HG02588 (cell line): ENCODE results near the gene ACADSB.

Source experiments
- ATAC-seq: cut with Tn5 transposase; IDR thresholded peaks from one replicate; pipeline ENCODE4 v1.9.1; 2021; ENCODE audit warnings: mild to moderate bottlenecking, moderate library complexity; ENCODE audit not compliant: unreplicated experiment

The ACADSB gene

DNA sequence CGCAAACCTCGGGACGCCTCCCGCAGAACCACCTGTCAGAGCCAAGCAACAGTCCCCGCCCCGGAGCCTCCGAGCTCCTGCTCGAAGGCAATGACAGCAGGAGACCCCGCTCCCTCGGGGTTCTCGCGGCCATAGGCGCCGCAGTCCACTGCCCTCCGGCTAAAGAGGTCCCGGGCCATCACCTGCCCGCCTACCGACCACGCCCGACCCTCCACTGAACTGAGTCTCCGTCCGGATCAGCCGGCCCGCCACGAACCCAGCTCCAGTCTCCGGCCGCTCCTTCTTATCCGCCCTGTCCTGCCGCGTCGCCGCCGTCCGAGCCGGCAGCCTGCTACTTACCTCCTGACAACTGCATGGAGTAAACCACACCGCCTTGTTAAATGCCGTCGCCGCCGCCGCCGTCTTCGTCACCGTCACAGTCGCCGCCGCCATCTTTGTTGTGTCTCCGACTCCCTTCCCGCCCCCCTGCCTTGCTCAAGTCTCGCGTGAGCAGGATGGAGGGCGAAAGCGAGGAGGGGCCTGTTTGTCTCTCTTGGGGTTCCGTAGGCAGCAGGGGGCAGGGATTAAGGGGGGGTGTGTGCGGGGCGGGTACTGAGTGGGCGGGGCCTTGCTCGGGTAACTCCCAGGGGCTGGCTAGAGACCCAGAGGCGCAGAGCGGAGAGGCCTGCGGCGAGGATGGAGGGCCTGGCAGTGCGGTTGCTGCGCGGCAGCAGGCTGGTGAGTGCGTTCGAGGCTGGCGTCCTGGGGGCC, at the start of gene ACADSB, which contains the start of gene IKZF5:
ACADSB (plus strand) TSS at position 652 of the 750 bp plus-strand sequence; CDS start at position 676, 24 bp downstream.
IKZF5 (minus strand) TSS at position 441 of the 750 bp plus-strand sequence. CDS start 10,170 bp downstream, outside the sequence.
- ATAC-seq: peak; percentile 90

DNA sequence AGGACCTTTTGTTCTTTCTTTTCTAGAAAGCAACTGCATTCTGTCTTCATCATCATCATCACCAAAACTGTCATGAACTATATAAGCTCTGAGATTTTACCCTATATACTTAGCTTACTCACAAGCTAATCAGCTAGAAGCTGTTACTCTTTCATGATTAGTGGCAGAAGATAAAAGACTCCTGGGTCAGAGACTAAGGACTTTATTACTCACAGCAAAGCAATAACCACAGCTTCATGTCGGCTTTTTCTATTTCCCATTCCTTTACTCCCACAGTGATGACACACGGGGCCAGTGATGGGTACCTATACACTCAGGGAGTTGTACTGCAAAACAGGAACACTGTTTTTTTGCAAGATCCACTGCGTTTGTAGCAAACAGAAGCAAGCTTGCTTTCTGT, 46.4 kb upstream of the ACADSB start:
- ATAC-seq: no peak

DNA sequence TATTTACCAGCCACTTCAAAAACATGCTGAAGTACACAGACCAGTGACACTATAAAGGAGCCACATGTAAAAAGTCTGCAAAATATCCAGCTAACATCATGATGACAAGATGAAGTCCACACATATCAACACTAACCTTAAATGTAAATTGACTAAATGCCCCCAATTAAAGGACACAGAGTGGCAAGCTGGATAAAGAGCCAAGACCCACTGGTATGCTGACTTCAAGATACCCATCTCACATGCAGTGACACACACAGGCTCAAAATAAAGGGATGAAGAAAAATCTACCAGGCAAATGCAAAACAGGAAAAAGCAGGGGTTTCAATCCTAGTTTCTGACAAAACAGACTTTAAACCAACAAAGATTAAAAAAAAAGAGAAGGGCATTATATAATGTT, 41.9 kb upstream of the ACADSB start:
- ATAC-seq: no peak

DNA sequence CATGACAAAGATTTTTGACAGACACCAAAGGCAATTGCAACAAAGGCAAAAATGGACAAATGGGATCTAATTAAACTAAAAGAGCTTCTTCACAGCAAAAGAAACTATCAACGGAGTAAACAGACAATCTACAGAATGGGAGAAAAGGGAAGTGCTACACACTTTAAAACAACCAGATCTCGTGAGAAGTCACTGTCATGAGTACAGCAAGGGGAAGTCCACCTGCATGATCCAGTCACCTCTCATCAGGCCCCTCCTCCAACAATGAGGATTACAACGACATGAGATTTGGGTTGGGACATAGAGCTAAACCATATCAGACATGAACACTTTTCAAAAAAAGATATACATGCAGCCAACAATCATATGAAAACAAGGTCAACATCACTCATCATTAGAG, 40.1 kb upstream of the ACADSB start:
- ATAC-seq: no peak

DNA sequence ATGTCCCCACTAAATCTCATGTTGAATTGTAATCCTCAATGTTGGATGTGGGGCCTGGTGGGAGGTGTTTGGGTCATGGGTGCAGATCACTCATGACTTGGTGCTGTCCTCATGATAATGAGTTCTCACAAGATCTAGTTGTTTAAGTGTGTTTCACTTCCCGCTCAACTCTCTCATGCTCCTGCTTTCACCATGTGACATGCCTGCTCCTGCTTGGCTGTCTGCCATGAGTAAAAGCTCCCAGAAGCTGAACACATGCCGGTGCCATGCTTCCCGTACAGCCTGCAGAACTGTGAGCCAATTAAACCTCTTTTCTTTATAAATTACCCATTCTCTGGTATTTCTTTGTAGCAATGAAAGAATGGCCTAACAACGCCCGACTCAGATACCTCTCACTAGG, 34.8 kb upstream of the ACADSB start:
- ATAC-seq: no peak

DNA sequence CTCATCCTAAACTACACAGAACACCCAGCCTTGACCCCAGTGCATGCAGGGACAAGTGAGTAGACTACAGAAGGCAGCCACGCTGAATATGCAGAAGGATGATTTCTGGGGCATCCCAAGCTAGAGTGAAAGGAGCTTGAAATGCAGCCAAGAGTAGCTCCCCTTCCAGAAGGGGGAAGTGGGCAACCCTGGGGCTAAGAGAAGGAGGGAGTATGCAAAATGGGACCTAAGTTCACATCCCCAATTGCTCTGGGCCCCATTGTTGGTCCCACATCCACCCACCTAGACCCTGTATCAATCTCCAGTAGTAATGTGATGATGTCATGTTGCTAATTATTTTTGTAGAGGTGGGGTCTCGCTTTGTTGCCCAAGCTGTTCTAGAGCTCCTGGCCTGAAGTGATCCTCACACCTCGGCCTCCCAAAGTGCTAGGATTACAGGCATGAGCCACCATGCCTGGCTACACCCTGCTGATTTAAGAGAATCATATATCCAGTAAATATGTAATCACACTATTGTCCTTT, 34.2 kb upstream of the ACADSB start:
- ATAC-seq: no peak

DNA sequence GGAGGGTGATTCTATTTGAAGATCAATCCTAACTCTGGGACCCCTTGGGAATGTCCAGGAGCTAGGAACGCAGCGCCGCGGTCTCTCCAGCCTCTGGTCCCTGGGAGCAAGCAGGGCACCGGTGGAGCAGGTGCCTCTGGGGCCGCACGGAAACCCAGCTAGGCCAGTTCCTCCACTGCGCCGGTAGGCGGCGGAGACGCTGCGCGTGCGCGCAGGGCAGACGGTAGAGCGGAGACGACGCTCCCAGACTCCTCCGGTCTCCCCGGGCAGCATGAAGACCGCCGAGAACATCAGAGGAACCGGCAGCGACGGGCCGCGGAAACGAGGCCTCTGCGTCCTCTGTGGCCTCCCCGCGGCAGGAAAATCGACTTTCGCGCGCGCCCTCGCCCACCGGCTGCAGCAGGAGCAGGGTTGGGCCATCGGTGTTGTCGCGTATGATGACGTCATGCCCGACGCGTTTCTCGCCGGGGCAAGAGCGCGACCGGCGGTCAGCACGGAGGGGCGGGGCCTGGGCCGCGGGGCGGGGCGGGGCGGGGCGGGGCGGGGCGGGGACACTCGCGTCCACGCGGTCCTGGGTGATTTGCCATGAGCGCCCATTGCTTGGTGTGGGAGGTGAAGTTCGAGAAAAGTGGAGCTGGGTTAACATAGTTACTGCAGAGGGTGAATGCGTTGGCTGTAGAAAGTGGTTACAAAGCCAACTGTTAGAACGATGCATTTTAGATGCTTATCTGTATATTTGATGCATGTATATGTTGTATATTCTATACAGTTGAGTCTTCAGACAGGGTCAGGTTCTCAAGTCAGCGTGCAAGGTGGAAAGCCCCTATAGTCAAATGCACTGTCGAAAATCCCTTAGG, 28.4 kb upstream of the ACADSB start, which contains the start of gene PSTK:
PSTK (plus strand) TSS at position 193 of the 857 bp plus-strand sequence; CDS start at position 272, 79 bp downstream.
- ATAC-seq: peak; percentile 95

DNA sequence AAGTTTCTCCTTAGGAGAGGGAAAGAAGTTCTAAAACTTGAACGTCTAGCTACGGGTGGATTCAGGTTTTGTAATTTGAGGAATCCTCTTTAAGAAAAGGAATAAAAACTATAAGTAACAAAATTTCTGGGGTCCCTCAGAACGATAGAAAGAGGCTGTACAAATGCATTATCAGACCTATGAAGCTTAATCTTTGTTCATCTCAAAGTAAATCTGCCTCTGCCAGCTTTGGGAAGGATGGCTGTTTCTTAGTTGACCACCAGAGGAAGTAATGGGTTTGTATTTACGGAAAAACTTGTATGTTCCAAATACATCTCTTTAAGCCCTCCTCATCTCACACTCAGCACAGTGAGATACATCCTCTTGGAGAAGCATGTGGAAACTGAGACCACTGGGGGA, 27.7 kb upstream of the ACADSB start:
- ATAC-seq: no peak

DNA sequence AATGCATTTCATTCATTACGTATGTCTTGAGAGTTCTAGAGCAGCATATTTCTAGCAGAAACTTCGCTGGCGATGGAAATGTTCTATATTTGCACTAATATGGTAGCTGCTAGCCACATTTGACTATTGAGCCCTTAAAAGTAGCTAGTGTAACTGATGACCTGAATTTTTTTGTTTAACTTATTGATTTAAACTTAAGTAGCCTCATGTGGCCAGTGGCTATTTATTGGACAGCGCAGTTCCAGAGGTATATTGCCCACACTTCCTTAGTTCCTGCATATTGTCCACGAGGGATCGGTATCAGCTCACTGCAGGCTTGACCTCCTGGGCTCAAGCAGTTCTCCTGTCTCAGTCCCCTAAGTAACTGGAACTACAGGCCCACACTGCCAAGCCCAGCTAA, 24.9 kb upstream of the ACADSB start:
- ATAC-seq: no peak

DNA sequence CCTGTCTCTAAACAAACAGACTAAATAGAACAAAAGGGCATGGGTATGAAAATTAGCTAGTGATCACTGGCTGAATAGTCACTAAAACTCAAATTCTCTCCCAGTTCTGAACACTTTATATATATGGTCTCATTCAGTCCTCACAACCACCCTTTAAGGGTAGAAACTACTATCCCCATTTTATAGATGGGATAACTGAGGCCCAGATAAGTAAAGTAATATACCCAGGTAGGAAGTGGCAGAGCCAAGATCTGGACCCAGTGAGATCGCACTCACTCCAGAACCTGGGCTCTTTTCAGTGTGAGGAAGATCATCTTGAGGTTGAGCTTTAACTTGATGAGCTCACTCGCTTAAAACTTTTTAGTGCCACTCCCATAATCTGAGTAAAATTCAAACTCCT, 24.1 kb upstream of the ACADSB start:
- no peak for ATAC-seq

DNA sequence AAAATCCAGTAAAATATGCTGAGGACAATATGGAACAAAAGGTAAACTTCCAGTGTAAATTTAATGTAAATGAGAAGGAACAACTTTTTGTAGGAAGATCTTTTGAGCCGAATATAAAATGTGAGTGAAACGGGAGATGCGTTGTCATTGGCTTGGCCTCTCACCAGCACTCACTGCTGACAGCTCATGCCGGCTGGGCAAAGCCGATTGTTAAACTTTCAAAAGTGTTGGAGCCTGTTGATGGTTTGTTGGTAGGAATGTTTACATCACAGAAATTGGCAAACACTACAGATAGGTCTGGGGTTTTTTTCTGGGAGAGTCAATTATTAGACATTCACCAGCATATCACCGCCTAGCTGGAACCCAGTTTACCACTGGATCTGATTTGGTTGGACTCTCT, 22.5 kb upstream of the ACADSB start:
- ATAC-seq: no peak

DNA sequence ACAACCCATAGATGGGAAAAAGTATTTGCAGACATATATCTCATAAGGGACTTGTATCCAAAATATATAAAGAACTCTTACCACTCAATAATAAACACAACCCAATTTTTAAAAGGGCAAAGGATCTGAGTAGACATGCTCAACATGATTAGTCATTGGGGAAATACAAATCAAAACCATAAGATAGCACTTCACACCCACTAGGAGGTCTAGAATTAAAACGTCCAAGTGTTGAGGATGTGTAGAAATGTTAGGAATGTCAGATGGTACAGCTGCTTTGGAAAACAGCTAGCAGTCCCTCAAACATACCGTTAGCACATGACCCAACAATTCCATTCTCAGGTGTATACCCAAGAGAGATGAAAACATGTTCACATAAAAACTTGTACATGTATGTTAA, 20.3 kb upstream of the ACADSB start:
- ATAC-seq: no peak

DNA sequence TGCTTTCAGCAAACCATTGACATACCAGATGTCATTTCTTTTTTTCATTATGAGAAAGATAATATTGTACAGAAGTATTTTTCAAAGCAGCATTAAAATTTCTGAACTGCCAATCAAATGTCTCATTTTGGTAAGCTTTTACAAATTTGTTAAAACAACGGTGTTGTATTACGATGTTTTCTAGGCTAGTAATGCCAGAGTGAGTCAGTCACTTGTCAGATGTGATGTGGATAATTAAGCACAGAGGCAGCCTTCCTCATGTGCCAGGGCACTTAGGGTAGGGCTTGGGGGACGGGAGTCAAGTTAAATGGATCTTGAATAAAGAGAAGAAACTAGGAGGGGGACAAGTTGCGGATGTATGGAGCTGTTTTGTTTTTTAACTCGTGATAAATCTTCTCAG, 18.5 kb upstream of the ACADSB start:
- ATAC-seq: no peak

DNA sequence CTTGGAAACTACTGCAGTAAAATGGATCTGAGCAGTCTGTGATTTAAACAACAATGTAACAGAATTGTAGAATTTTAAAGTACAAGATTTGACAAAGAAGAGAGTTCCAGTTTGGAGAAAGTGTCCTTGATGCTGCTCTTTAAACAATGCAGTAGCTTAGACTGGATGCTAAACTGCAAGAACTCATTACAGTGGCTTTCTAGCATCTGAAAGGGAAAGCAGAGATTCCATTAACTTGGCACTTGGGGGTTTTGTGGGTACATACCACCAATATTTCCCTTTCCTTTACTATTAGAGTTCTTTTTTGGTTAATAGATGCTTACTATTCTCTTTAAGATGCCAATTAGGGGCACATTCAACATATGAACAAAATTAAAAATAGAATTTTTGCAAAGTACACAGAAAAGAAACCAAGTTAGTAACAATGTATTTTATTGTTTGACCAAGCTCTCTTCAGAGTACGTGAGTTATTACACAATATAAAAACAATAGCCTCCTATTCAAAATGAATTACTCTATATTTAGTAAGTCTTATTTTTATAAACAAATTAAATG, 16.7 kb upstream of the ACADSB start:
- no peak for ATAC-seq

DNA sequence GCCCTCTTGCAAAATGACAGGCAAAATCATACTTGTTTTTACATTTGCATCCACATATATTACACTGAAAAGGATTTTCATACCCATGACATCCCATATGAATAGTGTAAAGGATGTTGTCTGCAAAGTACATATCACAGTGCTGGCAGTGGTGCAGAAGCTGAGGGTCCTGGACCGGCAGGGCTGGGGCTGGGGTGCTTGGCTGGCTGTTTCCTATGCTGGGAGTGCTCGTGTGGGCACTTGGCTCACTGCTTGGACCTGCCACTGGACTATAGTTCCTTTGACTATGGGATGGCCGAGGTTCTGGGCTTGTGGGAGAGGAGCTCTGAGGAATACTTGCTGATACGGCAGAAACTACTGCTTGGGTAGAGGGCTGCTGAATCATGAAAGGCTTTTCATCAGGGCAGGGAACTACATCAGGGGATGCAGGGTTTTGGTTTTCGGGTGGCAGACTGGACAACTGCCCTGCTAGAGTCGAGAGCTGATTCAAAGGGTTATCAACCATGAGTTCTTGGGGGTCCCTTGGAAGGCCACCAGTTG, 14.9 kb upstream of the ACADSB start:
- no peak for ATAC-seq

DNA sequence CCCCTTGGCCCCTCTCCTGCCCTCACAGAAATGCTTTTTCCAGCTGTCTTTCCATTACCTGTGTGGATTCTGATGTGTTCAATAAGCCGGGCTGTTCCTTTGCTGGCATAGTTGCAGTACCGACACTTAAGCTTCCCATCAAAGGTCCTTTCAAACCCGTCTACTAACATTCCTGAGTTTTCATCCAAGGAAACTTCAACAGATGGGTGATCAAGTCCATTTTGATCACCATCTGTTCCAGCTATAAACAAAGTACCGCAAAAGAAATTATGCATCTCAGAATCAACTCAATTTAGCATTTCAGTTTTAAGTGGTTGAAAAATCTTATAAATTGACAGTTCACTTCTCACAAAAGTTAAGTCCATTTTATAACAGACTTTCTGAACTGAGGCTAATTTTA, 12.9 kb upstream of the ACADSB start:
- ATAC-seq: no peak

DNA sequence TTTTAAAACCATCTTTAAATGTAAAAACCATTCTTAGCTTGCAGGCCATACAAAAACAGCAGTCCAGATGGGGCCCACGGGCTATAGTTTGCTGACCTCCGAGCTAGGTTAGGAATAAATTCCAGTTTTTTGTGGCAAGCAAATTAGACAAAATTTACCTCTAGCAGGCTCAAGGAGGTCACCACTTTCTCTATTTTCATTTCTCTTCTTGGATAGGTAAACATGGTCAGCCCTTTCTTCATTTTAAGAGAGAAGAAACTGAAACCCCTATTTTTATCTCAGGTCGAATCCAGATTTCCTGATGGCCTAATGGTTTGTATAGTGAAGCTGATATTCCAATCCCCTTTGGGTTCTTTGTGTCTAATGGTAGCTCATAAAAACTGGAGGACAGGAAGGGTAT, 10.9 kb upstream of the ACADSB start:
- ATAC-seq: no peak

DNA sequence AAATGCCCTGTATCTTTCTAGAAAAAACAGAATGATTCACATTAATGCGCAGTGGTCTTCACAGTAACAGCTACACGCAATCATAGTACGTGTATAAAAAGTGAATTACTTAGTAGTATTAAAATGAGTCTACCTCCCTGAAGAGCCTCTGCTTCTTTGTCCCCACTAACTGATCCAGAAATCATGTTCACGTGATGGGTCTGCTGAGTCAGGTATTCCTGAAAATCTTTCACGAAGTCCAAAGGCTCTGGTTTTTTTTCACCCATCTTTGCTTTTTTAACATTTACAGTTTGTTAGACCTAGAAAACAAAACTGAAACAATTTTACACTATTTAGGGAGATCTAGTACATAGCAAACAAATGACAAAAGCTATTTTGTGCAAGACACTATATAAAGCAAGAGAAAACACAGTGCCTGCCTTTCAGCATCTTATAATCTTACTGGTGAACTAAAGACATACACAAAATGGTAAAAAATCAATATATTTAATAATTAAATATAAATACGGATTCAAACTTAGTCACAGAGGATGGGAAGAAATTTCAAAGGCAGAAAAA, 10.4 kb upstream of the ACADSB start:
- no peak for ATAC-seq

DNA sequence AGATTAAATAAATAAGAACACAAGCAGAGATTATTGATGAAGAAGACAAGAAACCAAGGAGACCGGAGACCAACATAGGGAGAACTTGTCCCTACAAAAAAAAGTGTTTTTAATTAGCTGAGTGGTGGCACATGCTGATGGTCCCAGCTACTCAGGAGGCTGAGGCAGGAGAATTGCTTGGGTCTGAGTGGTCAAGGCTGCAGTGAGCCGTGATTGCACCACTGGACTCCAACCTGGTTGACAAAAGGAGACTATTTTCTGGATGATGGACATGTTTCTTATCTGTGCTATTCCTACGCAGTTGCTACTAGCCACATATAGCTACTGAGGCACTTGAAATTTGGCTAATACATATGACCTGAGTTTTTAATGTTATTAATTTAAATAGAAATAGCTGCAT, 9.9 kb upstream of the ACADSB start:
- ATAC-seq: no peak

DNA sequence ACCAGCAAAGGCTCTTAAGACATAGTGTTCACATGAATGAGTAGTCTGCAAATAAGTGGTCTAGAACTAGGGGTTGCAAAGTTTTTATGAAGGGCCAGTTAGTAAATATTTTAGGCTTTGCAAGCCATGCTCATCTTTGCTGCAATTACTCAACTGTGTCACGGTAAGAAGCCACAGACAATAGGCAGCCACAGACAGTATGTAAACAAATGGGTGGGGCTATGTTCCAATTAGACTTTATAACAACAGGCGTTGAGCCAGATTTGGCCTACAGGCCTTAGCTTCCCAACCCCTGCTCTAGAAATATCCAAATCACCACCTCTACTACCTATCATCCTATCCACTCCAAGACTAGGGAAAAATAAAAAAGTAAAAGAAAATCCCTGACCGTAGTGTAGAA, 9.5 kb upstream of the ACADSB start:
- ATAC-seq: no peak

DNA sequence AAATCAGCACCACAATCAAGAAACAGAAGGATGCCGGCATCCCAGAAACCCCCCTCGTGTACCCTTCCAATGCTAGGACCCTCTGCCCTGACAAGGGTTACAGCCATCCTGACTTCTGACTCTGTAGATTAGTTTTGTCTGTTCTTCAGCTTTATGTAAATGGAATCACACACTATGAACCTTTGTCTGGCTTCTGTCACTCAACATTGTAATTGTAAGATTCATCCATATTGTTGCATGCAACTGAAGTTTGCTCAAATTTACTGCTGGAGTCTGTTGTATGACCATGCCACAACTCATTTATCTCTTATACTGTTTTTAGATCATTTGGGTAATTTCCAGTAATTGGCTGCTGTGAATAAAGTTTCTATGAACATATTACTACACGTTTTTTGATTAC, 8.7 kb upstream of the ACADSB start:
- no peak for ATAC-seq
